ENCODE measurements around the gene ZNF576.
"Not testable (repeated sequence)": the region's sequence is repeated elsewhere in the genome, so short reads cannot be mapped to it uniquely, and the experiment has no call there.

ZNF576 gene

DNA sequence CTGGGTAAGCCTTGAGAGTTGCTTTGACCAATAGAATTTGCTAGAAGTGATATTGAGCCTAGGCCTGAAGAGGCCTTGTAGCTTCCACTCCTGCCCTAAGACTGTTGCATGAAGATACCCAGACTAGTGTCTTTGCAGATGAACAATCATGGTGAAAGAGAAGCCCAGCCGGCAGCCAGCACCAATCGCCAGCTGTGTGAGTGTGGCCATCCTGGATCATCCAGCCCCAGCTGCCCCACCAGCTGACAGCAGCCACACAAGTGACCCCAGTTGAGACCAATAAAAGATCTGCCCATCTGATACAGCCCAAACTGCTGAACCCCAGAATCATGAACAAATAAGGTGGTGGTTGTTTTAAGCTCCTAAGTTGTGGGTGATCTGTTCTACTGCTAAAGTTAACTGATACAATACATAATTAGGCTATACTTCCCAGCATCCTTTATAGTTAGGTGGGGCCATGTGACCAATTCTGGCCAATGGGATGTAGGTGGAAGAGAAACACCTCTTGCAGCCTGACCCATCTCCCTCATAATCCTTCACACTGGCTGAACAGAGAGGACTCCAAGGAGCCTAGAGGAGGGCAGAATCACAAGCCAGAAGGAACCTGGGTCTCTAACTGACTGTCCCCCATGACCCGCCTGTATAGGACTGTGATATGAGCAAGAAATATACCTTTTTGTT, 32.4 kb downstream of the ZNF576 start:
- no peak for DNase-seq (ENCODE audit: low read depth)
- TF ChIP-seq, protein P1, sequence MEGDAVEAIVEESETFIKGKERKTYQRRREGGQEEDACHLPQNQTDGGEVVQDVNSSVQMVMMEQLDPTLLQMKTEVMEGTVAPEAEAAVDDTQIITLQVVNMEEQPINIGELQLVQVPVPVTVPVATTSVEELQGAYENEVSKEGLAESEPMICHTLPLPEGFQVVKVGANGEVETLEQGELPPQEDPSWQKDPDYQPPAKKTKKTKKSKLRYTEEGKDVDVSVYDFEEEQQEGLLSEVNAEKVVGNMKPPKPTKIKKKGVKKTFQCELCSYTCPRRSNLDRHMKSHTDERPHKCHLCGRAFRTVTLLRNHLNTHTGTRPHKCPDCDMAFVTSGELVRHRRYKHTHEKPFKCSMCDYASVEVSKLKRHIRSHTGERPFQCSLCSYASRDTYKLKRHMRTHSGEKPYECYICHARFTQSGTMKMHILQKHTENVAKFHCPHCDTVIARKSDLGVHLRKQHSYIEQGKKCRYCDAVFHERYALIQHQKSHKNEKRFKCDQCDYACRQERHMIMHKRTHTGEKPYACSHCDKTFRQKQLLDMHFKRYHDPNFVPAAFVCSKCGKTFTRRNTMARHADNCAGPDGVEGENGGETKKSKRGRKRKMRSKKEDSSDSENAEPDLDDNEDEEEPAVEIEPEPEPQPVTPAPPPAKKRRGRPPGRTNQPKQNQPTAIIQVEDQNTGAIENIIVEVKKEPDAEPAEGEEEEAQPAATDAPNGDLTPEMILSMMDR (IDR thresholded peaks at IDR 0.05; ENCODE audit: low read length, missing control alignments): no peak
- H3K4me3 ChIP-seq (replicated peaks; ENCODE audit: low read depth, low read length): no peak overlapping the region

DNA sequence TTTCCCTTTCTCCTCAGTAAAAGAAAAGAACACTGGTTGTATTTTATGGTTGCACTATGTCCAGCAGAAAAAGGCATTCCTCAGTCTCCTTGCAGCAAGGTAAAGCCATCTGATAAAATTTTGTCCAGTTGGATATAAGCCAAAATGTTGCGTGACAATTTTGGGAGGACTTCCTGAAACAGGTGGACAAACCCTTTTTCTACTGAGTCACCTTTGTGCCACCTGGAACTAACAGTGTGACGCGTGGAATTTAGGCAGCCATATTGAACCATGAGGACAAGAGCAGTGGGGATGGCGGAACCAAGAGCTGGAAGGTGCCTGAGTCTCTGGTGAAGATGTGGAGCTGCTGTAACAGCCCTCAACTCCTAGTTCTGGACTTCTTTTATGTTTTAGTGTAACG, 35.1 kb downstream of the ZNF576 start:
- no peak overlapping the region for H3K4me3 ChIP-seq (replicated peaks; ENCODE audit: low read depth, low read length)
- TF ChIP-seq, protein P1 (IDR thresholded peaks at IDR 0.05; ENCODE audit: low read length, missing control alignments): no peak
- no peak for DNase-seq (ENCODE audit: low read depth)

DNA sequence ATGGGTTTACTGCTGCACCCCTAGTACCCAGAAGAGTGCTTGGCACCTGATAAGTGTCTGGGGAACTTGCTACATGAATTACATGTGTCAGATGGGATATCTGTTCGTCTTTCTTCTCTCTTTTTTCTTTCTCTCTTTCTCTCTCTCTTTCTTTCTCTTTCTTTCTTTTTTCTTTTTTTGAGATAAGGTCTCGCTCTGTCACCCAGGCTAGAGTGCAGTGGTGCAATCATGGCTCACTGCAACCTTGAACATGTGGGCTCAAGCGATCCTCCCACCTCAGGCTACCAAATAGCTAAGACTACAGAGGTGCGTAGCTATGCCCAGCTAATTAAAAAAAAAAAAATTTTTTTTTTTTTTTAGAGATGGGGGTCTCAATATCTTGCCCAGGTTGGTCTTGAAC, 37.1 kb downstream of the ZNF576 start:
- no peak for DNase-seq (ENCODE audit: low read depth)
- TF ChIP-seq, protein P1 (IDR thresholded peaks at IDR 0.05; ENCODE audit: low read length, missing control alignments): no peak
- no peak overlapping the region for H3K4me3 ChIP-seq (replicated peaks; ENCODE audit: low read depth, low read length)

DNA sequence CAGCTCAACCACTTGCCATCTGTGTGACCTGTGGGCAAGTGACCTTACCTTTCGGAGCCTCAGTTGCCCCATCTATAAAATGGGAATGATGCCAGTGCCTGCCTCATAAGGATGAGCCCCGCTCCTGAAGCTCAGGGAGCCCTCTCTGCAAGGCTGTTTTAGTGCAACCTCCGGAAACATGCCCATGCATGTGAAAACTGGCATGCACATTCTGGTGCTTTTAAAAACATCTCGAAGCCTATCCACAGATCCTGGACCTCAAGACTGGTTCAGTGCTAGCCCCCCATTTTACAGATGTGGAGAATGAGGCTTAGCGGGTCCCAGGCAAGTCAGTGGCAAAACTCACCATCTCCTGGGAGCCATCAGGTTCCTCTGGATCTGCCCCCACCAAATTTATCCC, 37.7 kb downstream of the ZNF576 start:
- DNase-seq (ENCODE audit: low read depth): no peak
- H3K4me3 ChIP-seq (replicated peaks; ENCODE audit: low read depth, low read length): no peak overlapping the region
- TF ChIP-seq, protein P1 (IDR thresholded peaks at IDR 0.05; ENCODE audit: low read length, missing control alignments): no peak

DNA sequence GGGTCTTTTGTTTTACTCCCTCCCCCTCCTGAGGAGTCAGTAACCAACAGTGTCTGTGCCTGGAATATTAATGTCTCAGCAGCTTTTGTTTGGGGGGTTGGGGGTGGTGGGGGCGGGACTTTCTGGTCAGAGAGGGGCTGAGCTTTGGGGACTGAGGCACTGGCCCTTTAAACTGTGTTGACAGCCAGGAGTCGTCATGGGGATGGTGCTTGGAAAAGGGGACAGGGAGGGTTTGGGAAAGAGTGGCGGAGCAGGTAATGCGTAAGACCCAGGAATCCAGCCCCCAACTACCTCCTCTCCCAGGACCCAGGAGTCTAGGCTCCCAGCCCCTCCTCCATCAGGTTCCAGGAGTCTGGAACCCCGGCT, 38.1 kb downstream of the ZNF576 start:
- TF ChIP-seq, protein P1 (IDR thresholded peaks at IDR 0.05; ENCODE audit: low read length, missing control alignments): no peak
- no peak for DNase-seq (ENCODE audit: low read depth)
- no peak overlapping the region for H3K4me3 ChIP-seq (replicated peaks; ENCODE audit: low read depth, low read length)

DNA sequence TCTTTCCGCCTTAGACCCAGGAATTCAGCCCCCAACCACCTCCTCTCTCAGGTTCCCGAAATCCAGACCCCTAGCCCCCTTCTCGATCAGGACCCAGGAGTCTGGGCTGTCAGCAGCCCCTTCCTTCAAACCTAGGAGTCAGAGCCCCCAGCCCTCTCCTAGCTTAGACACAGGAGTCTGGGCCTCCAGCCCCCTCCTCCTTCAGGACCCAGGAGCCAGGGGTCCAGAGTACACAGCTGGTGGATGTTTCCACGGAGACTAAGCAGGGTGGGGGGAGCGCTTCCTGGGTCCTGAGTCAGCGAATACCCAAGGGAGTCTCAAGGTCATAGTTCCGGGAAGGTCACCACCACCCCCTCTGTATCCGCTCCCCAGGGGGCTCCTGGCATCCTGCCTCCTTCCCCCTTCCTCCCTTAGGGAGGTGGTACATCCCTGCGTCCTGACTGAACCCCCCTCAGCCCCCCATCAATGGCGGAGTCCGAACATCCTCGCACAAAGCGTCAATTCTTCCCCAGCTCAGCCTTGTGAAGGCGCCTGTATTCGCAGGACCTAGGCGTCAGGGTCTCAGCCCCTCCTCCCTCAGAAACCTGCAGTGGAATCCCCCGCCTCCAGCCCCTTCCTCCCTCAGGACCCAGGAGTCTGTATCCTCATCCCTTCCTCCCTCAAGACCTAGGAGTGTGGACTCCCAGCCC, 38.6 kb downstream of the ZNF576 start:
- peak; percentile 24 for DNase-seq (ENCODE audit: low read depth)
- H3K4me3 ChIP-seq (replicated peaks; ENCODE audit: low read depth, low read length): peak overlapping the region; percentile 14
- TF ChIP-seq, protein P1 (IDR thresholded peaks at IDR 0.05; ENCODE audit: low read length, missing control alignments): no peak

DNA sequence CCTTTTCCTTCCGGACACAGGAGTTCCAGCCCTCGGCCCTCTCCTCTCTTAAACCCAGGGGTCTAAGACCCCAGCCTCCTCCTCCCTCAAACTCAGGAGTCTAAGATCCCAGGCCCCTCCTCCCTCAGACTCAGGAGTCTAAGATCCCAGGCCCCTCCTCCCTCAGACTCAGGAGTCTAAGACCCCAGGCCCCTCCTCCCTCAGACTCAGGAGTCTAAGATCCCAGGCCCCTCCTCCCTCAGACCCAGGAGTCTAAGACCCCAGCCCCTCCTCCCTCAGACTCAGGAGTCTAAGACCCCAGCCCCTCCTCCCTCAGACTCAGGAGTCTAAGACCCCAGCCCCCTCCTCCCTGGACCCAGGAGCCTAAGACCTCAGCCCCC, 39.2 kb downstream of the ZNF576 start:
- DNase-seq (ENCODE audit: low read depth); H3K4me3 ChIP-seq (replicated peaks; ENCODE audit: low read depth, low read length): not testable (repeated sequence)
